Panc1 (cell line): Measurements from ENCODE around the gene TAS2R13. TPM values are rescaled to one million over a fixed set of nuclear protein-coding genes. Genes with fewer than 3 reads are reported as not detected.

Experiments
- ATAC-seq: fragments of 200-7000 bp; cut with Tn5 transposase; 2 replicates; pipeline ENCODE4 v1.9.1; 2020; ENCODE audit warnings: mild to moderate bottlenecking, moderate library complexity
- BruUV-seq: library from RNA; stranded (reverse); fragments of 400-500 nt; replicated peaks from 2 replicates; lab custom pipeline; 2021; lab: Mats Ljungman, UMichigan
- CTCF ChIA-PET: fragments of 300-600 bp; sonication (Branson Sonifier 250); formaldehyde crosslinking; loops from one replicate; lab custom pipeline; 2022; ENCODE audit warnings: antibody characterized with exemption; lab: Charles Lee
- POLR2A ChIA-PET: fragments of 300-600 bp; sonication (Branson Sonifier 250); formaldehyde crosslinking; loops from one replicate; lab custom pipeline; 2022; ENCODE audit warnings: antibody characterized with exemption; lab: Charles Lee
- DNase-seq: peaks from one replicate; pipeline ENCODE4 v3.0.0-alpha.2; 2010; ENCODE audit warnings: low read depth, low spot score
- H3K27ac ChIP-seq: 2 replicates; pipeline ENCODE4 v1.5.1; 2011; ENCODE audit warnings: mild to moderate bottlenecking, low read length, inconsistent platforms
- H3K27me3 ChIP-seq: fragments of 200-500 bp; sonication (Bioruptor generic); 2 replicates; pipeline ENCODE4 v1.6.0; 2014; ENCODE audit warnings: low read length, inconsistent platforms; ENCODE audit not compliant: control insufficient read depth, insufficient read depth
- H3K36me3 ChIP-seq: fragments of 200-500 bp; sonication (Bioruptor generic); 2 replicates; pipeline ENCODE4 v1.5.1; 2014; ENCODE audit warnings: inconsistent platforms, mild to moderate bottlenecking, low read length, moderate library complexity; ENCODE audit not compliant: control insufficient read depth, insufficient read depth
- H3K4me1 ChIP-seq: 2 replicates; pipeline ENCODE4 v1.5.1; 2011; ENCODE audit warnings: inconsistent platforms, mild to moderate bottlenecking, low read length, moderate library complexity; ENCODE audit not compliant: control insufficient read depth, insufficient read depth
- H3K4me3 ChIP-seq, 2 experiments: 2 replicates each; pipeline ENCODE4 v1.5.1; 2011 to 2012; ENCODE audit warnings: low read depth in 2 of 2, low read length in 2 of 2, mild to moderate bottlenecking in 2 of 2, inconsistent platforms in 1 of 2, moderate library complexity in 1 of 2
- H3K9me3 ChIP-seq: fragments of 200-500 bp; sonication (Bioruptor generic); 2 replicates; pipeline ENCODE4 v1.5.1; 2014; ENCODE audit warnings: low read depth, mild to moderate bottlenecking, inconsistent platforms, low read length, moderate library complexity; ENCODE audit not compliant: control insufficient read depth, insufficient read depth
- POLR2AphosphoS5 ChIP-seq: IDR thresholded peaks from 2 replicates; pipeline ENCODE4 v1.6.1; 2012; ENCODE audit warnings: mild to moderate bottlenecking, low read depth, low read length, moderate library complexity
- REST ChIP-seq, 2 experiments: IDR thresholded peaks; 2 replicates each; pipeline ENCODE4 v1.6.1; 2011 to 2012; ENCODE audit warnings: low read depth in 2 of 2, control low read depth in 1 of 2, low read length in 1 of 2, mild to moderate bottlenecking in 1 of 2, moderate library complexity in 1 of 2; ENCODE audit not compliant: insufficient read depth in 1 of 2
- SIN3A ChIP-seq: IDR thresholded peaks from 2 replicates; pipeline ENCODE4 v1.6.1; 2012; ENCODE audit warnings: low read depth, mild to moderate bottlenecking, low read length, moderate library complexity, borderline replicate concordance; ENCODE audit not compliant: insufficient read depth
- TCF7L2 ChIP-seq: IDR thresholded peaks from 2 replicates; pipeline ENCODE4 v1.6.1; 2011; ENCODE audit warnings: mild to moderate bottlenecking, low read depth, low read length, inconsistent platforms
- in situ Hi-C: cut with HindIII; loops from 2 replicates; pipeline ENCODE4 v1.10.0; 2016; ENCODE audit warnings: low sequenced_read_pairs, low pct_unique_long_range_greater_than_20kb
- intact Hi-C: fragments of 100-400 bp; cut with micrococcal nuclease; formaldehyde crosslinking; loops from one replicate; pipeline ENCODE4 v1.10.0; 2022; ENCODE audit not compliant: unreplicated experiment
- total RNA-seq: library from RNA; stranded (reverse); gene quantifications from one replicate; pipeline ENCODE4 v1.2.1, GENCODE V29; 2021; ENCODE audit not compliant: unreplicated experiment
- TF ChIP-seq, protein P1 (sequence below): fragments of 450-650 bp; IDR thresholded peaks from 2 replicates; pipeline ENCODE4 v1.5.1; 2017; ENCODE audit warnings: mild to moderate bottlenecking

TAS2R13 gene
- total RNA-seq, 1 experiment from 2014 or later, result 0.39 TPM

DNA sequence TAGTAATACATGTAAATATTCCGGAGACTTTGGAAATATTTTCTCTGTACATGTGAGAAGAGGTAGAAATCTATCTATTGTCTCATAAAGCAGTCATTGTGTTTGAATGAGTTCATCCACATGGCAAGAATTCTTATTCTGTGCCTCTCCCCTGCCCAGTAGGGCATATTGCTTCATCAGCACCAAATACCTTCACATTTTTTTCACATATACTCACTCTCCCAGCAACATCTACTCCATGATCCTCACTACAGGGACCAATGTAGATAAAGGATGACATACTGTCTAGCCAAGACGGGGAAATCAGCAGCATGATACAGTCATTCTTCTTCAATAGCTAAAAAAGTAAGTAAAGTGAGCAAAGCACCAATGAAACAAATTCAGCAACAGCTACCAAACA, 31.0 kb upstream of the TAS2R13 start:
- H3K4me1 ChIP-seq, result no peaks in the 10 kb centered on the region
- intact Hi-C loops, result no loop called here
- BruUV-seq, result no TSS peak
- no peaks in the 10 kb centered on the region for H3K9me3 ChIP-seq
- no peak overlapping the region for H3K27ac ChIP-seq
- in situ Hi-C loops, result no loop called here
- no peak overlapping the region for H3K4me3 ChIP-seq
- CTCF ChIA-PET, result no interaction called here
- no peaks in the 10 kb centered on the region for H3K27me3 ChIP-seq
- POLR2A ChIA-PET, result no interaction called here
- H3K36me3 ChIP-seq, result no peaks in the 10 kb centered on the region
- ATAC-seq (no peak), DNase-seq (no peak)
- TF ChIP-seq REST (IDR thresholded peaks at IDR 0.05; ENCODE audit: insufficient read depth in 1 of 2, low read depth in 2 of 2, low read length in 1 of 2) (no peak), POLR2AphosphoS5 (no peak), TCF7L2 (no peak), SIN3A (no peak)
- TF ChIP-seq, protein P1, sequence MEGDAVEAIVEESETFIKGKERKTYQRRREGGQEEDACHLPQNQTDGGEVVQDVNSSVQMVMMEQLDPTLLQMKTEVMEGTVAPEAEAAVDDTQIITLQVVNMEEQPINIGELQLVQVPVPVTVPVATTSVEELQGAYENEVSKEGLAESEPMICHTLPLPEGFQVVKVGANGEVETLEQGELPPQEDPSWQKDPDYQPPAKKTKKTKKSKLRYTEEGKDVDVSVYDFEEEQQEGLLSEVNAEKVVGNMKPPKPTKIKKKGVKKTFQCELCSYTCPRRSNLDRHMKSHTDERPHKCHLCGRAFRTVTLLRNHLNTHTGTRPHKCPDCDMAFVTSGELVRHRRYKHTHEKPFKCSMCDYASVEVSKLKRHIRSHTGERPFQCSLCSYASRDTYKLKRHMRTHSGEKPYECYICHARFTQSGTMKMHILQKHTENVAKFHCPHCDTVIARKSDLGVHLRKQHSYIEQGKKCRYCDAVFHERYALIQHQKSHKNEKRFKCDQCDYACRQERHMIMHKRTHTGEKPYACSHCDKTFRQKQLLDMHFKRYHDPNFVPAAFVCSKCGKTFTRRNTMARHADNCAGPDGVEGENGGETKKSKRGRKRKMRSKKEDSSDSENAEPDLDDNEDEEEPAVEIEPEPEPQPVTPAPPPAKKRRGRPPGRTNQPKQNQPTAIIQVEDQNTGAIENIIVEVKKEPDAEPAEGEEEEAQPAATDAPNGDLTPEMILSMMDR, result no peak

DNA sequence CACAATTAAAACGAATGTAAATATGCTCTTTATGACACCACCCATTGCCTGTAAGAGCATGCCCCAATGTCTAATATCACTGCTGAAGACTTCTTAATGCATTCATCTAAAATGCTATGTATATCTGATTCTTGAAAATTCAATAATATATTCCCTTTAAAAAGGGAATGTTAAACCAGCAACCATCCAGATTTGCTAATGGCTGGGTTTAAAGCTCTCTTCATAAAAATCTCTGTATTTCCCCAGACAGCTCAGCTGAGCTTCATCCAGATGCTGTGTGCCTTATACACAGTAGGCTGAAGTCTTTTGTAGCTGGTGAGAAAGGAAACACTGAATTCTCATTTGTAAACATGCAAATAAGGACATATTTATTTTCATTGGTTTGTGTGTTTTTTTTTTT, 29.8 kb upstream of the TAS2R13 start, which contains the start of gene TAS2R14:
Gene TAS2R14 (minus strand): TSS at position 101 of the 400 bp plus-strand sequence. CDS start 56 bp downstream, at position 45.
- intact Hi-C loops, result no loop called here
- BruUV-seq, result no TSS peak
- CTCF ChIA-PET, result no interaction called here

More for the DNA sequence above, 29.8 kb upstream of the TAS2R13 start, which contains the start of gene TAS2R14:
- no peak for TF ChIP-seq POLR2AphosphoS5
- TF ChIP-seq SIN3A, result no peak
- TF ChIP-seq, protein P1, result no peak
- TF ChIP-seq REST (IDR thresholded peaks at IDR 0.05; ENCODE audit: insufficient read depth in 1 of 2, low read depth in 2 of 2, low read length in 1 of 2), result no peak
- no peak for TF ChIP-seq TCF7L2
- Histone ChIP-seq H3K4me1 (no peaks in the 10 kb centered on the region), H3K27me3 (no peaks in the 10 kb centered on the region), H3K36me3 (no peaks in the 10 kb centered on the region), H3K9me3 (no peaks in the 10 kb centered on the region), H3K4me3 (no peak within 1 kb of the TSS), H3K27ac (no peak within 1 kb of the TSS)
- POLR2A ChIA-PET, result no interaction called here
- in situ Hi-C loops, result no loop called here
- ATAC-seq (no peak), DNase-seq (no peak)
